OCI-LY7 (cell line): ENCODE results near the gene ORM2. TPM values are rescaled to one million over a fixed set of nuclear protein-coding genes. Genes with fewer than 3 reads are reported as not detected.
"Not testable (repeated sequence)": the region's sequence is repeated elsewhere in the genome, so short reads cannot be mapped to it uniquely, and the experiment has no call there.

Source experiments
- BruUV-seq: library from RNA; stranded (reverse); fragments of 400-500 nt; replicated peaks from 2 replicates; lab custom pipeline; 2021; lab: Mats Ljungman, UMichigan
- CTCF ChIA-PET: fragments of 300-600 bp; sonication (Branson Sonifier 250); formaldehyde crosslinking; loops from one replicate; lab custom pipeline; 2022; ENCODE audit warnings: antibody characterized with exemption; ENCODE audit not compliant: unreplicated experiment; lab: Charles Lee
- POLR2A ChIA-PET: fragments of 300-600 bp; sonication (Branson Sonifier 250); formaldehyde crosslinking; loops from one replicate; lab custom pipeline; 2022; ENCODE audit warnings: antibody characterized with exemption; lab: Charles Lee
- DNase-seq: peaks from one replicate; pipeline ENCODE4 v3.0.0-alpha.2; 2015; ENCODE audit warnings: low spot score
- H2AFZ ChIP-seq: fragments of 200-600 bp; sonication (generic), shearing (Covaris generic); 2 replicates; pipeline ENCODE4 v1.6.1; 2014; ENCODE audit warnings: mild to moderate bottlenecking, antibody characterized with exemption, low read length, moderate library complexity
- H3K27ac ChIP-seq: fragments of 200-600 bp; sonication (generic); 2 replicates; pipeline ENCODE4 v1.5.1; 2014; ENCODE audit warnings: mixed run types, low read depth, mild to moderate bottlenecking, moderate library complexity, low read length, inconsistent platforms; ENCODE audit not compliant: poor library complexity, severe bottlenecking
- H3K36me3 ChIP-seq: fragments of 200-600 bp; sonication (generic); 2 replicates; pipeline ENCODE4 v1.6.1; 2014; ENCODE audit warnings: mild to moderate bottlenecking, antibody characterized with exemption, low read length, moderate library complexity, mixed read lengths; ENCODE audit not compliant: insufficient read depth
- H3K4me1 ChIP-seq: fragments of 200-600 bp; sonication (generic); 2 replicates; pipeline ENCODE4 v1.5.1; 2014; ENCODE audit warnings: mild to moderate bottlenecking, low read length; ENCODE audit not compliant: insufficient read depth, poor library complexity, severe bottlenecking
- H3K4me2 ChIP-seq: fragments of 200-600 bp; sonication (generic); 2 replicates; pipeline ENCODE4 v1.6.1; 2014; ENCODE audit warnings: mild to moderate bottlenecking, low read length
- H3K4me3 ChIP-seq: fragments of 200-600 bp; sonication (generic); 2 replicates; pipeline ENCODE4 v1.5.1; 2014; ENCODE audit warnings: mild to moderate bottlenecking, low read depth, low read length; ENCODE audit not compliant: poor library complexity, severe bottlenecking
- H3K79me2 ChIP-seq: fragments of 200-600 bp; sonication (generic); 2 replicates; pipeline ENCODE4 v1.6.1; 2016; ENCODE audit warnings: low read depth, mild to moderate bottlenecking, low read length, moderate library complexity, mixed read lengths; ENCODE audit not compliant: insufficient read depth
- H3K9me2 ChIP-seq: fragments of 200-600 bp; sonication (generic); 2 replicates; pipeline ENCODE4 v1.6.1; 2016; ENCODE audit warnings: mild to moderate bottlenecking, low read length, mixed read lengths; ENCODE audit not compliant: insufficient read depth
- H3K9me3 ChIP-seq: fragments of 200-600 bp; sonication (generic); 2 replicates; pipeline ENCODE4 v1.6.1; 2014; ENCODE audit warnings: mild to moderate bottlenecking, mixed run types, low read length, mixed read lengths
- H4K20me1 ChIP-seq: fragments of 200-600 bp; sonication (generic); 2 replicates; pipeline ENCODE4 v1.6.1; 2014; ENCODE audit warnings: mild to moderate bottlenecking, antibody characterized with exemption, low read length, moderate library complexity, mixed read lengths; ENCODE audit not compliant: insufficient read depth
- CTCF ChIP-seq: fragments of 200-600 bp; sonication (generic); conservative IDR thresholded peaks from 2 replicates; pipeline ENCODE4 v1.5.1; 2014; ENCODE audit warnings: mild to moderate bottlenecking, antibody characterized with exemption, low read length, moderate library complexity, mixed read lengths
- EZH2phosphoT487 ChIP-seq: fragments of 200-600 bp; sonication (generic); IDR thresholded peaks from 2 replicates; pipeline ENCODE4 v1.6.1; 2018; ENCODE audit warnings: low read depth, borderline replicate concordance, mild to moderate bottlenecking, mixed run types, antibody characterized with exemption, low read length, moderate library complexity, mixed read lengths
- intact Hi-C: fragments of 100-400 bp; cut with micrococcal nuclease; formaldehyde crosslinking; loops from one replicate; pipeline ENCODE4 v1.10.0; 2022; ENCODE audit not compliant: unreplicated experiment
- total RNA-seq, 2 experiments: library from RNA; depleted of rRNA in 1 of 2; stranded (reverse); fragments of >200 nt in 1 of 2; shearing (Covaris generic) in 1 of 2; gene quantifications; 2 replicates each; pipeline ENCODE4 v1.2.3, GENCODE V29; 2014 to 2022

ORM2 gene
- total RNA-seq, 2 experiments from 2014 or later = not detected

GRCh38 chr9:114323849-114324248 lies 5.8 kb upstream of the ORM2 start:
- H3K4me2 ChIP-seq, H3K79me2 ChIP-seq, H3K4me3 ChIP-seq, H3K27ac ChIP-seq, H3K9me2 ChIP-seq, H3K9me3 ChIP-seq, POLR2A ChIA-PET, DNase-seq, H4K20me1 ChIP-seq, intact Hi-C loops, H3K36me3 ChIP-seq, CTCF ChIA-PET, BruUV-seq, H3K4me1 ChIP-seq, H2AFZ ChIP-seq: not testable (repeated sequence)

GRCh38 chr9:114324492-114324891 lies 5.2 kb upstream of the ORM2 start:
- no peaks in the 10 kb centered on the region for H4K20me1 ChIP-seq
- no peak overlapping the region for H2AFZ ChIP-seq
- ChIA-PET CTCF (no interaction called here), POLR2A (no interaction called here)
- H3K27ac ChIP-seq = no peak overlapping the region
- TF ChIP-seq CTCF (no peak), EZH2phosphoT487 (no peak)
- H3K9me2 ChIP-seq = no peaks in the 10 kb centered on the region
- no TSS peak for BruUV-seq
- intact Hi-C loops = no loop called here
- H3K4me2 ChIP-seq = no peak overlapping the region
- H3K9me3 ChIP-seq = no peaks in the 10 kb centered on the region
- no peaks in the 10 kb centered on the region for H3K36me3 ChIP-seq
- H3K79me2 ChIP-seq = no peaks in the 10 kb centered on the region
- no peak for DNase-seq
- no peaks in the 10 kb centered on the region for H3K4me1 ChIP-seq
- H3K4me3 ChIP-seq = no peak overlapping the region

GRCh38 chr9:114324965-114325364 lies 4.7 kb upstream of the ORM2 start:
- H3K4me3 ChIP-seq, H3K27ac ChIP-seq, H3K36me3 ChIP-seq, H3K79me2 ChIP-seq, H3K9me2 ChIP-seq, H3K9me3 ChIP-seq, H2AFZ ChIP-seq, H4K20me1 ChIP-seq, CTCF ChIA-PET, H3K4me1 ChIP-seq, DNase-seq, H3K4me2 ChIP-seq, intact Hi-C loops, POLR2A ChIA-PET, BruUV-seq: not testable (repeated sequence)

GRCh38 chr9:114325684-114326254 lies 3.9 kb upstream of the ORM2 start:
- H3K9me2 ChIP-seq, DNase-seq, H3K36me3 ChIP-seq, intact Hi-C loops, H2AFZ ChIP-seq, H4K20me1 ChIP-seq, H3K79me2 ChIP-seq, CTCF ChIA-PET, H3K4me3 ChIP-seq, H3K9me3 ChIP-seq, H3K4me1 ChIP-seq, POLR2A ChIA-PET, H3K27ac ChIP-seq, BruUV-seq, H3K4me2 ChIP-seq: not testable (repeated sequence)
